ENCODE measurements around the gene ECT2L. TPM values are rescaled to one million over a fixed set of nuclear protein-coding genes. Genes with fewer than 3 reads are reported as not detected.

ECT2L gene
- total RNA-seq, 1 experiment from 2014 or later: not detected

GRCh38 chr6:138907167-138907566, 111.3 kb downstream of the ECT2L start:
- Histone ChIP-seq H3K79me2 (ENCODE audit: insufficient read depth, low read length) (no peaks in the 10 kb centered on the region), H3K4me3 (replicated peaks in 1 of 2; ENCODE audit: low read depth in 1 of 2, low read length in 2 of 2) (no peak overlapping the region), H3K4me1 (ENCODE audit: control insufficient read depth in 1 of 2, insufficient read depth in 2 of 2, low read length in 2 of 2) (no peaks in the 10 kb centered on the region), H2AFZ (ENCODE audit: low read depth, low read length, poor library complexity, severe bottlenecking) (no peak overlapping the region), H3K27ac (ENCODE audit: low read depth, low read length) (no peak overlapping the region), H3K9me3 (ENCODE audit: control insufficient read depth in 1 of 2, insufficient read depth in 1 of 2, low read depth in 1 of 2, low read length in 2 of 2) (no peaks in the 10 kb centered on the region), H3K9ac (ENCODE audit: low read length) (no peak overlapping the region), H3K36me3 (ENCODE audit: control insufficient read depth in 1 of 2, insufficient read depth in 2 of 2, low read length in 2 of 2) (peaks cover 22 to 37% of the 10 kb centered on the region in 2 experiments; a peak in 3 of 4 replicates), H4K20me1 (ENCODE audit: insufficient read depth) (no peaks in the 10 kb centered on the region), H3K4me2 (ENCODE audit: low read length) (no peak overlapping the region), H3K27me3 (ENCODE audit: insufficient read depth, low read length) (no peaks in the 10 kb centered on the region), H3K9me2 (ENCODE audit: insufficient read depth) (no peaks in the 10 kb centered on the region)
- ChIA-PET RAD21 (ENCODE audit: low non-redundant PET in 1 of 2, low total read pairs in 2 of 2, uncharacterized antibody in 2 of 2, unreplicated experiment in 2 of 2) (no interaction called here), POLR2A (no interaction called here), CTCF (no interaction called here)
- no TSS peak for BruUV-seq (replicated peaks)
- no peak for TF ChIP-seq EGR1 (IDR thresholded peaks at IDR 0.05; ENCODE audit: low read depth)
- no peak for TF ChIP-seq CEBPB (IDR thresholded peaks at IDR 0.05; ENCODE audit: low read depth)
- TF ChIP-seq TCF7L2 (IDR thresholded peaks at IDR 0.05; ENCODE audit: borderline replicate concordance, extremely low read depth, insufficient read depth, insufficient read length): no peak
- TF ChIP-seq CTCF (IDR thresholded peaks at IDR 0.05 in 2 of 3, conservative IDR thresholded peaks at IDR 0.05 in 1 of 3; ENCODE audit: borderline replicate concordance in 1 of 3, insufficient read depth in 1 of 3, low read depth in 2 of 3, low read length in 2 of 3): no peak
- TF ChIP-seq SRF (IDR thresholded peaks at IDR 0.05; ENCODE audit: low read depth): no peak
- no peak for TF ChIP-seq ELF1 (IDR thresholded peaks at IDR 0.05; ENCODE audit: borderline replicate concordance, low read depth)
- no peak for TF ChIP-seq SIN3A (IDR thresholded peaks at IDR 0.05; ENCODE audit: low read depth)
- no peak for TF ChIP-seq ZBTB33 (IDR thresholded peaks at IDR 0.05; ENCODE audit: extremely low read depth, insufficient replicate concordance, low read length)
- TF ChIP-seq RAD21 (IDR thresholded peaks at IDR 0.05; ENCODE audit: low read depth): no peak
- no peak for TF ChIP-seq ZNF274 (IDR thresholded peaks at IDR 0.05; ENCODE audit: low read depth, low read length)
- DNase-seq (ENCODE audit: low read depth, low spot score) (no peak), ATAC-seq (no peak)
- intact Hi-C loops (cut with micrococcal nuclease): no loop called here
